ENCODE measurements around the gene SDK2. TPM values are rescaled to one million over a fixed set of nuclear protein-coding genes. Genes with fewer than 3 reads are reported as not detected.

Gene SDK2
- not detected in 2 replicates for total RNA-seq (2014; rRNA removed; shearing (Covaris generic); ENCODE audit: low replicate concordance)

DNA sequence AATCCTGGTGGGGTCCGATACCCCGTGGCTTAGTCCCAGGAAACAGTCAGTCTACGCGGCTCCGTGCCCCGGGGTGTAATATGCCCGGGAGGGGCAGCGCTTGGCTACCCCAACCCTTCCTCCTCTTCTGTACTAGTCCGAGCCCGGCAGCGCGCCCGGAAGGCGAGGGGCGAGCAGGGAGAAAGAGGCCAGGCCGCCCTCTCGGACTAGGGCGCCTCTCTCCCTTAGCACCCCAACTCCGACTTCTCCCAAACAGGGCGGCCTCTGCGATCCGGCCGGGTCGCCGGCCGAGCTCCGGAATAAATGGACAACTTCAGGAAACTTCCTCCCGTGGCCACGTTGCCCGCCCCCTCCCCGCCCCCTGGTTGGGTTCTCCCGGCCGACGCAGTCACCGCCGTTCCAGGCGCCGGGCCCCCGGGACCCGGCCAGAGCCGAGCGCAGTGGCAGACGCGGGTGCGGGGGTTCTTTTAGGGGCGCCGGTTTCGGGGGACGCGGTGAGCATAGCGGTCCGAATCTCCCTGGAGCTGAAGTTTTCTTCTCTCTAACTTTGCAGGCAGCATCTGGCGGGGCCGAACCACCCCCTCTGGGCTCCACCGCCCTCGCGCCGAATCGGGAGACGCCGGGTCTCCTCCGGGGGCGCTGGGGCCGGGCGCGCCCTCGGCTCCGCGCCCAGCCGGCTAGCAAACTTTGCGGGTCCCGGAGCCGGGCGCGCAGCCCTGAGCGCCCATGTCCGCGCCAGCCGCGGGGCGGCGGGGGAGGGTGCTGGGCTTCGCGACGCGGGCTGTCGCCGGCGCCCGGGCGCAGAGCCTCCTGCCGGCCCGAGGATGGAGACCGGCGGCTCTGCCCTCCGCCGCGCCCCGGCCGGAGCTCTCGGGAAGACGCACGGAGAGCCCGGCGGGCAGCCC, at the start of gene SDK2:
SDK2 (minus strand) TSS at position 301 of the 905 bp plus-strand sequence. CDS start 357 bp downstream, outside the sequence.
- Histone ChIP-seq H4K20me1 (ENCODE audit: insufficient read depth, low read depth, low read length) (no peaks in the 10 kb centered on the region), H3K4me2 (ENCODE audit: low read depth, low read length, poor library complexity, severe bottlenecking) (no peak within 1 kb of the TSS), H3K4me3 (ENCODE audit: low read length) (no peak within 1 kb of the TSS), H3K9ac (ENCODE audit: low read length) (no peak within 1 kb of the TSS), H3K36me3 (ENCODE audit: insufficient read depth, low read length) (no peaks in the 10 kb centered on the region), H3K27ac (ENCODE audit: low read length) (no peak within 1 kb of the TSS), H3K79me2 (ENCODE audit: low read length) (no peaks in the 10 kb centered on the region), H3K27me3 (ENCODE audit: low read length) (no peaks in the 10 kb centered on the region), H3K9me3 (ENCODE audit: low read length) (no peaks in the 10 kb centered on the region), H3K9me2 (replicated peaks; ENCODE audit: insufficient read depth, low read length) (no peaks in the 10 kb centered on the region), H2AFZ (ENCODE audit: low read length) (no peak within 1 kb of the TSS), H3K4me1 (ENCODE audit: low read length) (no peaks in the 10 kb centered on the region)
- no peak for DNase-seq

DNA sequence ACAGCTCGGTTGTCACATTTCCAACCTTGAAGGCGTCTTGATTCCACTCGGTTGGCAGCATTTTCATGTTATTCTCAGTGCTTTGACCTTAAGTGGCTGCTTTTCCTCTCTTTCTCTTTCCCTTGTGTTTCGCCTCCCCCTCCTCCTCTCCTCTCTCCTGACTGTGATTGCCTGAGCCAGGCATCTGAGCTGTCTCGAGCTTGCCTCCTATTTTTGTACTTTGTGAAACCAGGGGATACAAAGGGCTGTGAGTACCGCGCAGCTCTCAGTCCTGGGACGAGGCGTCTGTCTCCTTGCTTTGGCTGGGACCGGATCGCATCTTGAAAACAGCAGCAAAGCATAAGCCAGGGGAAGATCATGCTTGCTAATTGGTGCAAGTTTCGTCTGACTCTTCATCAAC, 48.8 kb upstream of the SDK2 start:
- no peak overlapping the region for H3K4me2 ChIP-seq (ENCODE audit: low read depth, low read length, poor library complexity, severe bottlenecking)
- H3K4me3 ChIP-seq (ENCODE audit: low read length) = no peak overlapping the region
- no peaks in the 10 kb centered on the region for H3K9me2 ChIP-seq (replicated peaks; ENCODE audit: insufficient read depth, low read length)
- H3K27me3 ChIP-seq (ENCODE audit: low read length) = no peaks in the 10 kb centered on the region
- no peak overlapping the region for H3K9ac ChIP-seq (ENCODE audit: low read length)
- H3K4me1 ChIP-seq (ENCODE audit: low read length) = no peaks in the 10 kb centered on the region
- H2AFZ ChIP-seq (ENCODE audit: low read length) = no peak overlapping the region
- no peaks in the 10 kb centered on the region for H4K20me1 ChIP-seq (ENCODE audit: insufficient read depth, low read depth, low read length)
- DNase-seq = no peak
- no peaks in the 10 kb centered on the region for H3K36me3 ChIP-seq (ENCODE audit: insufficient read depth, low read length)
- no peaks in the 10 kb centered on the region for H3K9me3 ChIP-seq (ENCODE audit: low read length)
- H3K79me2 ChIP-seq (ENCODE audit: low read length) = no peaks in the 10 kb centered on the region
- no peak overlapping the region for H3K27ac ChIP-seq (ENCODE audit: low read length)

DNA sequence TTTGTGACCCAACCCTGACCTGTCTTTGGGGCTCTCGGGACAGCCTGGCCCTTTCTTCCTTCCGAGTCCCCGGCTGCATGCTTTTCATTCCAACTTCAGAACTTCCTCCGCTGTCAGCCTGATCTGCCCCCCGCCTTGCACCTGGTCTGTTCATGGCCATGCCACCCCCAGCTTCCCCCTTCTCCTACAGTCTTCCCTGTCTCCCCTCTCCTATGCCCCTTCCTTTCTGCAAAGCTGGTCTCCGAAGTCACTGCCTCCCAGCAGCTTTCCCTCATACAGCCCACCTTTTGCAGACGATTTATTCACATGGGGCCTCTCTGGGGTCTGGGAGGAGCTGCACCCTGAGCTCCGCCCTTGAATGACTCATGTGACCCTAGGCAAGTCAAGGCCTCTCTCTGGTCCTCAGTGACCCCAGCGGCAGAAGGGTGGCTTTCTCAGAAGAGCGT, 47.1 kb upstream of the SDK2 start:
- Histone ChIP-seq H3K27me3 (ENCODE audit: low read length) (no peaks in the 10 kb centered on the region), H3K4me2 (ENCODE audit: low read depth, low read length, poor library complexity, severe bottlenecking) (no peak overlapping the region)
- no peak for DNase-seq

GRCh38 chr17:73690676-73691075, 46.4 kb upstream of the SDK2 start:
- H3K4me1 ChIP-seq (ENCODE audit: low read length) = no peaks in the 10 kb centered on the region
- no peak overlapping the region for H3K4me2 ChIP-seq (ENCODE audit: low read depth, low read length, poor library complexity, severe bottlenecking)
- H3K36me3 ChIP-seq (ENCODE audit: insufficient read depth, low read length) = no peaks in the 10 kb centered on the region
- no peak for DNase-seq
- H2AFZ ChIP-seq (ENCODE audit: low read length) = no peak overlapping the region
- H3K9me3 ChIP-seq (ENCODE audit: low read length) = no peaks in the 10 kb centered on the region
- no peaks in the 10 kb centered on the region for H3K27me3 ChIP-seq (ENCODE audit: low read length)
- no peaks in the 10 kb centered on the region for H4K20me1 ChIP-seq (ENCODE audit: insufficient read depth, low read depth, low read length)
- H3K9me2 ChIP-seq (replicated peaks; ENCODE audit: insufficient read depth, low read length) = no peaks in the 10 kb centered on the region
- H3K79me2 ChIP-seq (ENCODE audit: low read length) = no peaks in the 10 kb centered on the region
- H3K27ac ChIP-seq (ENCODE audit: low read length) = no peak overlapping the region
- no peak overlapping the region for H3K9ac ChIP-seq (ENCODE audit: low read length)
- no peak overlapping the region for H3K4me3 ChIP-seq (ENCODE audit: low read length)

More for the DNA sequence above, 47.1 kb upstream of the SDK2 start:
- H3K9me3 ChIP-seq (ENCODE audit: low read length) = no peaks in the 10 kb centered on the region
- H3K4me3 ChIP-seq (ENCODE audit: low read length) = no peak overlapping the region
- H3K27ac ChIP-seq (ENCODE audit: low read length) = no peak overlapping the region
- no peak overlapping the region for H3K9ac ChIP-seq (ENCODE audit: low read length)
- H4K20me1 ChIP-seq (ENCODE audit: insufficient read depth, low read depth, low read length) = no peaks in the 10 kb centered on the region
- H3K4me1 ChIP-seq (ENCODE audit: low read length) = no peaks in the 10 kb centered on the region
- no peaks in the 10 kb centered on the region for H3K9me2 ChIP-seq (replicated peaks; ENCODE audit: insufficient read depth, low read length)
- no peaks in the 10 kb centered on the region for H3K36me3 ChIP-seq (ENCODE audit: insufficient read depth, low read length)
- no peak overlapping the region for H2AFZ ChIP-seq (ENCODE audit: low read length)
- H3K79me2 ChIP-seq (ENCODE audit: low read length) = no peaks in the 10 kb centered on the region

GRCh38 chr17:73689596-73690275, 45.5 kb upstream of the SDK2 start:
- Histone ChIP-seq H3K9me3 (ENCODE audit: low read length) (no peaks in the 10 kb centered on the region), H3K27me3 (ENCODE audit: low read length) (no peaks in the 10 kb centered on the region), H3K4me3 (ENCODE audit: low read length) (no peak overlapping the region), H4K20me1 (ENCODE audit: insufficient read depth, low read depth, low read length) (no peaks in the 10 kb centered on the region), H3K36me3 (ENCODE audit: insufficient read depth, low read length) (no peaks in the 10 kb centered on the region), H3K79me2 (ENCODE audit: low read length) (no peaks in the 10 kb centered on the region), H3K9ac (ENCODE audit: low read length) (no peak overlapping the region), H3K27ac (ENCODE audit: low read length) (no peak overlapping the region), H3K4me1 (ENCODE audit: low read length) (no peaks in the 10 kb centered on the region), H3K4me2 (ENCODE audit: low read depth, low read length, poor library complexity, severe bottlenecking) (no peak overlapping the region), H3K9me2 (replicated peaks; ENCODE audit: insufficient read depth, low read length) (no peaks in the 10 kb centered on the region), H2AFZ (ENCODE audit: low read length) (no peak overlapping the region)
- DNase-seq = no peak

DNA sequence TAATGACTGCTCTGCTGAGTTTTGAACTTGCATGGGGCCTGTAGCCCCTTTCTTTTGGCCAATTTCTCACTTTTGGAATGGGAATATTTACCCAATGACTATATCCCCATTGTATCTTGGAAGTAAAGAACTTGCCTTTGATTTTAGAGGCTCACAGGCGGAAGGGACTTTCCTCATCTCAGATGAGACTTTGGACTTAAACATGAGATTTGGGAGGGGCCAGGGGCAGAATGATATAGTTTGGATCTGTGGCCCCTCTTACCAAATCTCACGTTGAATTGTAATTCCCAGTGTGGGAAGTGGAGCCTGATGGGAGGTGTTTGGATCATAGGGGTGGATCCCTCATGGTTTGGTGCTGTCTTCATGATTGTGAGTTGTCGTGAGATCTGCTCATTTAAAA, 42.7 kb upstream of the SDK2 start:
- Histone ChIP-seq H2AFZ (ENCODE audit: low read length) (no peak overlapping the region), H3K79me2 (ENCODE audit: low read length) (no peaks in the 10 kb centered on the region), H3K4me2 (ENCODE audit: low read depth, low read length, poor library complexity, severe bottlenecking) (no peak overlapping the region), H4K20me1 (ENCODE audit: insufficient read depth, low read depth, low read length) (no peaks in the 10 kb centered on the region), H3K4me3 (ENCODE audit: low read length) (no peak overlapping the region), H3K9me2 (replicated peaks; ENCODE audit: insufficient read depth, low read length) (no peaks in the 10 kb centered on the region), H3K27me3 (ENCODE audit: low read length) (no peaks in the 10 kb centered on the region), H3K4me1 (ENCODE audit: low read length) (no peaks in the 10 kb centered on the region), H3K36me3 (ENCODE audit: insufficient read depth, low read length) (no peaks in the 10 kb centered on the region), H3K27ac (ENCODE audit: low read length) (no peak overlapping the region), H3K9me3 (ENCODE audit: low read length) (no peaks in the 10 kb centered on the region; the same call in 1 of the 2 replicates), H3K9ac (ENCODE audit: low read length) (no peak overlapping the region)
- DNase-seq = no peak

GRCh38 chr17:73686126-73686525, 41.9 kb upstream of the SDK2 start:
- DNase-seq = no peak
- Histone ChIP-seq H3K79me2 (ENCODE audit: low read length) (no peaks in the 10 kb centered on the region), H3K27me3 (ENCODE audit: low read length) (no peaks in the 10 kb centered on the region), H3K27ac (ENCODE audit: low read length) (no peak overlapping the region), H3K9ac (ENCODE audit: low read length) (no peak overlapping the region), H4K20me1 (ENCODE audit: insufficient read depth, low read depth, low read length) (no peaks in the 10 kb centered on the region), H3K4me3 (ENCODE audit: low read length) (no peak overlapping the region), H3K9me3 (ENCODE audit: low read length) (no peaks in the 10 kb centered on the region; the same call in 1 of the 2 replicates), H3K36me3 (ENCODE audit: insufficient read depth, low read length) (no peaks in the 10 kb centered on the region), H3K4me1 (ENCODE audit: low read length) (no peaks in the 10 kb centered on the region), H3K4me2 (ENCODE audit: low read depth, low read length, poor library complexity, severe bottlenecking) (no peak overlapping the region), H3K9me2 (replicated peaks; ENCODE audit: insufficient read depth, low read length) (no peaks in the 10 kb centered on the region), H2AFZ (ENCODE audit: low read length) (no peak overlapping the region)

DNA sequence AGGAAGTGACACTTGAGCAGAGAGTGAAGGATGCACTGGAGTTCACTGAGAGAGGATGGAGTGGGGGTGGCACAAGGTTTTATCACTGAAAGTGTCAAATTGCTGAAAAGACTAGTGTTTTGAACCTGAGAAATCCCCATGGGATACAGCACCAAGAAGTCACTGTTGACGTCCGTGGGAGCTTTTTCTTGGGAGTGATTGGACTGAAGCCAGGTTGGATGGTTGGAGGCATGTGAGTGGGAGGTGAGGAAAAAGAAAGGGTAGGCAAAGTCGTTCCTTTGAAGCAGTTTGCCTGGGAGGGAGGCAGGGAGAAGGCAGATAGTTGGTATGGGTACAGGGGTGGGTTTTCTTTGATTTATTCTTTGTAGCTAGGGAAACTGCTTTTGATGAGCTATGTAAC, 39.9 kb upstream of the SDK2 start:
- H2AFZ ChIP-seq (ENCODE audit: low read length) = no peak overlapping the region
- DNase-seq = no peak
- no peak overlapping the region for H3K27ac ChIP-seq (ENCODE audit: low read length)
- no peaks in the 10 kb centered on the region; the same call in 1 of the 2 replicates for H3K9me3 ChIP-seq (ENCODE audit: low read length)
- H3K4me1 ChIP-seq (ENCODE audit: low read length) = no peaks in the 10 kb centered on the region
- no peaks in the 10 kb centered on the region for H3K27me3 ChIP-seq (ENCODE audit: low read length)
- H3K9me2 ChIP-seq (replicated peaks; ENCODE audit: insufficient read depth, low read length) = no peaks in the 10 kb centered on the region
- no peaks in the 10 kb centered on the region for H3K79me2 ChIP-seq (ENCODE audit: low read length)
- no peaks in the 10 kb centered on the region for H4K20me1 ChIP-seq (ENCODE audit: insufficient read depth, low read depth, low read length)
- H3K4me2 ChIP-seq (ENCODE audit: low read depth, low read length, poor library complexity, severe bottlenecking) = no peak overlapping the region
- H3K4me3 ChIP-seq (ENCODE audit: low read length) = no peak overlapping the region
- H3K9ac ChIP-seq (ENCODE audit: low read length) = no peak overlapping the region
- no peaks in the 10 kb centered on the region for H3K36me3 ChIP-seq (ENCODE audit: insufficient read depth, low read length)

All from Karpas-422 (cell line).